Thymus (tissue), 11 donors: Measurements from ENCODE around the gene TRMO. TPM values are rescaled to one million over a fixed set of nuclear protein-coding genes. Genes with fewer than 3 reads are reported as not detected.

Experiments
- DNase-seq, 9 donors: peaks; one replicate each; pipeline ENCODE4 v3.0.0-alpha.2; 2013; ENCODE audit warnings: low spot score in 9 of 9, low read depth in 6 of 9, missing footprints in 1 of 9
- H3K27ac ChIP-seq, 2 donors: one replicate each; pipeline ENCODE4 v1.5.1; 2013; ENCODE audit warnings: control low read depth in 1 of 2, low read depth in 1 of 2, low read length in 1 of 2, mild to moderate bottlenecking in 1 of 2, moderate library complexity in 1 of 2
- H3K27me3 ChIP-seq, 2 donors: one replicate each; pipeline ENCODE4 v1.5.1; 2013; ENCODE audit warnings: low read length in 1 of 2; ENCODE audit not compliant: control insufficient read depth in 2 of 2, insufficient read depth in 1 of 2
- H3K36me3 ChIP-seq, 2 donors: one replicate each; pipeline ENCODE4 v1.5.1; 2013; ENCODE audit warnings: low read length in 1 of 2, mild to moderate bottlenecking in 1 of 2, moderate library complexity in 1 of 2; ENCODE audit not compliant: control insufficient read depth in 2 of 2, insufficient read depth in 2 of 2
- H3K4me1 ChIP-seq, 2 donors: one replicate each; pipeline ENCODE4 v1.5.1; 2013; ENCODE audit warnings: low read length in 2 of 2; ENCODE audit not compliant: control insufficient read depth in 2 of 2, insufficient read depth in 2 of 2
- H3K4me3 ChIP-seq, 2 donors: one replicate each; pipeline ENCODE4 v1.5.1; 2013; ENCODE audit warnings: low read length in 2 of 2, control low read depth in 1 of 2, mild to moderate bottlenecking in 1 of 2
- H3K9me3 ChIP-seq, 2 donors: one replicate each; pipeline ENCODE4 v1.5.1; 2013; ENCODE audit warnings: low read length in 1 of 2, mild to moderate bottlenecking in 1 of 2; ENCODE audit not compliant: control insufficient read depth in 2 of 2, insufficient read depth in 1 of 2
- WGBS: extraction: QIAGEN DNeasy Blood & Tissue Kit; methylation state at CpG from one replicate; pipeline ENCODE4 v1.1.7; 2013; 5-methylcytosine and 5-hydroxymethylcytosine counted together
- polyA plus RNA-seq: library from polyadenylated mRNA; stranded (reverse); fragments of 200-250 nt; gene quantifications from one replicate; pipeline ENCODE4 v1.2.3, GENCODE V29; 2013
- total RNA-seq: library from RNA; stranded (reverse); fragments of 120-200 nt; gene quantifications from one replicate; pipeline ENCODE4 v1.2.4, GENCODE V29; 2013
- donor health status: healthy.

TRMO gene
- total and polyA plus RNA-seq, 2 donors = 19.8 to 28.5 TPM

DNA sequence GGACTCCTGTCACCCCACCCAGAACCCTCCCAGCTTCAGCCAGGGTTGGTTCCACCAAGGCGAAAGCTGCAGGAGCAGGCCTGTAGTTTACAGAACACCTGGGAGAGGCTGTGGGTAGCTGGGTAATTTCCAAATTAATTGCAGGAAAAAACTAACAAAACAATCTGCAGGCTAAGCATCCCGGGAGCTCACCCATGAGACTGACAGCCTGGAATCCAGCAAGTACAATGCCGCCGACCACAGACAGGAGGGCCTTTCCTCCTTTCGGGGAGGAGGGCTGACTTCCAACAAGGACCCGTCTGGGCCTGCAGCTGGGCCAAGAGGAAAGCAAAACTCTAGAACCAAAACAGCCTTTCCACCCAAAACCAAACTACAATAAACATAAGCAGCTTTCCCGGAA lies 59.0 kb downstream of the TRMO start:
- peaks cover 18 to 63% of the 10 kb centered on the region in 2 donors for H3K27me3 ChIP-seq

DNA sequence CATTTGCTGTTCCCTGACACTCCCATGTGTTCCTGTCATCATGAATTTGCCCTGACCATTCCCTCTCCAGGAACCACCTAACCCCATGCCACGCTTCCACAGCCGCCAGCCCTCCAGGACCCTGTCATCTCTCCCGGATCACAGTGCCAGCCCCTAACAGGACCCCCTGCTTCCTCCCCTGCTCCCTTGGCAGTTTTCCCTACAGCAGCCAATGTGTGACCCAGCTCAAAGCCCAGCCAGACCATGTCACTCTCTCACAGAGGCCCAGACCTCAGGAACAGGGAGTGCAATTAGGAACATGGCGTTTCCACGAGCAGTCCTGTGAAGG lies 61.2 kb downstream of the TRMO start:
- peaks cover 0 to 3% of the 10 kb centered on the region in 2 donors for H3K4me1 ChIP-seq
- H3K4me3 ChIP-seq = no peak overlapping the region
- no peak overlapping the region for H3K27ac ChIP-seq
- peaks cover 0 to 9% of the 10 kb centered on the region in 2 donors for H3K9me3 ChIP-seq
- H3K27me3 ChIP-seq = peaks cover 35 to 83% of the 10 kb centered on the region in 2 donors
- no peak for DNase-seq
- WGBS = 83% methylated on average over 5 of the region's 5 CpGs
- no peaks in the 10 kb centered on the region for H3K36me3 ChIP-seq

More for the DNA sequence above, 59.0 kb downstream of the TRMO start:
- Histone ChIP-seq H3K36me3 (no peaks in the 10 kb centered on the region), H3K27ac (peak overlapping the region in 1 of 2 donors; percentile 20), H3K4me3 (no peak overlapping the region), H3K4me1 (peaks cover 0 to 3% of the 10 kb centered on the region in 2 donors), H3K9me3 (peaks cover 0 to 9% of the 10 kb centered on the region in 2 donors)
- WGBS = 80% methylated on average over 7 of the region's 7 CpGs
- no peak for DNase-seq

DNA sequence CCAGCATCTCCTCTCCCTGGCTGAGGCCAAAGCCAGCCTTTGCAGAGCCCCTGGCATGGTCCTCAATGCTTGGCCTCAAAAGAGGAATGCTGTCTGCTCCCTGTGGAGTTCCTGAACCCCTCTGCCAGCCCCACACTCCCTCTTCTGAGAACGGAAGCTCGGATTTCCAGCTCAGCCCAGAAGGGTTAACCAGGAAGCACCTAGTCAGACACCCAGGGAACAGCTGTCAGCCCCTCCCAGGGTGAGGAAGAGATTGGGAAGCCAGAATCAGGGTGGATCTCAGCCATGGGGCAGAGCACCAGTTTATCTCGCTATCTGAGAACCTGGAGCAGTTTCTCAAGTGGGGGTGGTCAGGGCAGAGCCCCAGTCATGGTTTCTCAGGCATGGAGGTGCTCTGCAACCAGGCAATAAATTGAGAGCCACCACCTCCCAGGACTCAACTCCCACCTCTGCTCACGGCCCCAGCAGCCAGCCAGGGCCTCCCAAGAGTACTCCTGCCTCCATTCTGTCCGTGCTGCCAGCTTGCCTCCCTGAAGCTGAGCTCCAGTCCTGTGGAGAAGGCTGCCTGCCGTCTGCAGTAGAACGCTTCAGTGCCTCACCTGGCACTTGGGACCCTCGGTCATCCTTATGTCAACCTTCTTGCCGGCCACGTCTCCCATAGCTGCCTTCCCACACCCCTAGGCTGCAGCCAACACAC lies 61.7 kb downstream of the TRMO start:
- Histone ChIP-seq H3K4me3 (no peak overlapping the region), H3K9me3 (peaks cover 0 to 9% of the 10 kb centered on the region in 2 donors), H3K27ac (no peak overlapping the region), H3K4me1 (peaks cover 0 to 3% of the 10 kb centered on the region in 2 donors), H3K27me3 (peaks cover 40 to 88% of the 10 kb centered on the region in 2 donors), H3K36me3 (no peaks in the 10 kb centered on the region)
- WGBS = 61% methylated on average over 10 of the region's 10 CpGs
- DNase-seq = no peak

DNA sequence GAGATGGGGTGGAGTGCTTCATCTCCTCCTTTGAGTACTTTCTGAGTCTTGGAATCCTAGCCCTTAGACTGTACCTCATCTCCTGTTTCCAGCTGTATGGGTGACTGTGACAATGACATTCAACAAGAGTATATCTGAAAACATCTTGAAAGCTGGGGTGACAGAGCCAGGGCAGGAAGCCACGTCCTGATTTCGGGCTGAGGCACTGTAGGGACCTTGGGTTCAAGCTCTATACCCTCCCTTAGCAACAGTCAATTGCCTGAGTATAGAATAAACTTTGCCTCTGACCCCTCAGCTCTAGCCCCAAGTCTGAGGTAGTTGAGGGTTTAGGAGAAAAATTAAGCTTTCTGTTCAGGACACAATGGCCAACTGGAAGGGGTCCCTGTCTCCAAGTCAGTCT lies 63.0 kb downstream of the TRMO start:
- H3K27ac ChIP-seq = no peak overlapping the region
- H3K36me3 ChIP-seq = no peaks in the 10 kb centered on the region
- peaks cover 0 to 3% of the 10 kb centered on the region in 2 donors for H3K4me1 ChIP-seq
- H3K27me3 ChIP-seq = peaks cover 53 to 97% of the 10 kb centered on the region in 2 donors
- WGBS = 67% methylated on average over 2 of the region's 2 CpGs
- DNase-seq = no peak
- H3K4me3 ChIP-seq = no peak overlapping the region
- peaks cover 1 to 9% of the 10 kb centered on the region in 2 donors for H3K9me3 ChIP-seq

DNA sequence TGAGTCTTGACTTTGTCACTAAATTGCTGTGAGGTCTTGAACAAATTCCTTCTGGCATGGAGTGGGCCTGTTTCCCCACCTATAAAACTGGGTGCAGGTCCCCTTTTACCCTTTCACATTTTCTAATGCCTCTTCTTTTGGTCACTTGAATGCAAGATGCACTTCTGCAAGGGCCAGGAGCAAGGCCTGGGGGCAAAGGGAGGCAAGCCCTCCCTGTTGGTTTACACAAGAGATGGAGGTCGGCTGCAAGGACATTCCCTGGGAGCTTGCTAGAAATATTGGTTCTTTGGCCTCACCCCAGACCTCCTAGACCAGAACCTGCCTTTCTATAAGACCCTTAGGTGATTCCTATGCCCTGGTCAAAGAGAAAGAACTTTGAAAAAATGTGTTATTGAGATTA lies 63.5 kb downstream of the TRMO start:
- peaks cover 3% of the 10 kb centered on the region in 2 donors for H3K4me1 ChIP-seq
- no peak overlapping the region for H3K27ac ChIP-seq
- no peak for DNase-seq
- H3K9me3 ChIP-seq = peaks cover 1 to 9% of the 10 kb centered on the region in 2 donors
- H3K4me3 ChIP-seq = no peak overlapping the region
- WGBS = 43% methylated on average over 1 of the region's 1 CpG
- H3K36me3 ChIP-seq = no peaks in the 10 kb centered on the region
- peaks cover 58 to 97% of the 10 kb centered on the region in 2 donors for H3K27me3 ChIP-seq

GRCh38 chr9:97858393-97858713 lies 63.9 kb downstream of the TRMO start:
- 4% methylated on average over 6 of the region's 6 CpGs for WGBS
- peaks cover 62 to 97% of the 10 kb centered on the region in 2 donors for H3K27me3 ChIP-seq
- no peak overlapping the region for H3K27ac ChIP-seq
- peaks cover 3 to 8% of the 10 kb centered on the region in 2 donors for H3K4me1 ChIP-seq
- no peak overlapping the region for H3K4me3 ChIP-seq
- H3K36me3 ChIP-seq = no peaks in the 10 kb centered on the region
- no peak for DNase-seq
- peaks cover 1 to 9% of the 10 kb centered on the region in 2 donors for H3K9me3 ChIP-seq

GRCh38 chr9:97857606-97858392 lies 64.5 kb downstream of the TRMO start:
- Histone ChIP-seq H3K36me3 (no peaks in the 10 kb centered on the region), H3K4me1 (peaks cover 1 to 8% of the 10 kb centered on the region in 2 donors), H3K27me3 (peaks cover 68 to 97% of the 10 kb centered on the region in 2 donors), H3K9me3 (peaks cover 2 to 9% of the 10 kb centered on the region in 2 donors), H3K27ac (no peak overlapping the region), H3K4me3 (no peak overlapping the region)
- WGBS = 5% methylated on average over 54 of the region's 54 CpGs
- no peak for DNase-seq

GRCh38 chr9:97856857-97857605 lies 65.3 kb downstream of the TRMO start:
- Histone ChIP-seq H3K36me3 (no peaks in the 10 kb centered on the region), H3K4me3 (no peak overlapping the region), H3K27me3 (peaks cover 76 to 98% of the 10 kb centered on the region in 2 donors), H3K27ac (no peak overlapping the region), H3K4me1 (peaks cover 0 to 8% of the 10 kb centered on the region in 2 donors), H3K9me3 (peaks cover 2 to 9% of the 10 kb centered on the region in 2 donors)
- DNase-seq = no peak
- WGBS = 16% methylated on average over 15 of the region's 15 CpGs

DNA sequence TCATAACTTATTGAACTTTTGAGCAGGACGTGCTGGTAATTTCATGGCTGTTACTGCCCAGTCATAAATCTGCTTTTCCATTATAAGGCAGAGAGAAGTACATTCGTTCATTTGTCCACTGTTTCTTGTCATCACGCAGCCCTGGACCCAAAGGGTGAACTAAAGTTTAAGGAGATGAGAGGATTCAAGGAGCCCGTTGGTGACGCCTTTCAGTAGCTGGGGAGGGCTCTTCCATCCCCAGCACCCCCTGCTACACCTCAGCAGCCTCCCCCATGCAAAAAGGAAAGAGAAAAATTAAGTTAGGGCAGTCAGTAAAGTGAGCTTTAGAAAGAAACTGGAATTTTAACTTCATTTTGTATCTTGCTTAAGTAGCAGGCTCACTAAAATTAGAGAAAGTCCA lies 66.4 kb downstream of the TRMO start:
- Histone ChIP-seq H3K4me1 (peaks cover 0 to 8% of the 10 kb centered on the region in 2 donors), H3K9me3 (peaks cover 2 to 9% of the 10 kb centered on the region in 2 donors), H3K27me3 (peaks cover 86 to 100% of the 10 kb centered on the region in 2 donors), H3K4me3 (no peak overlapping the region), H3K27ac (no peak overlapping the region), H3K36me3 (no peaks in the 10 kb centered on the region)
- no peak for DNase-seq
- WGBS = 23% methylated on average over 5 of the region's 5 CpGs
